ENCODE measurements around the gene IAH1. TPM values are rescaled to one million over a fixed set of nuclear protein-coding genes. Genes with fewer than 3 reads are reported as not detected.

The IAH1 gene
- total and polyA plus RNA-seq, 10 of the 15 experiments (the other 5 are each of a cell fraction or from before 2014, with no cell fraction given): 57.4 to 125 (median 75.8) TPM

DNA sequence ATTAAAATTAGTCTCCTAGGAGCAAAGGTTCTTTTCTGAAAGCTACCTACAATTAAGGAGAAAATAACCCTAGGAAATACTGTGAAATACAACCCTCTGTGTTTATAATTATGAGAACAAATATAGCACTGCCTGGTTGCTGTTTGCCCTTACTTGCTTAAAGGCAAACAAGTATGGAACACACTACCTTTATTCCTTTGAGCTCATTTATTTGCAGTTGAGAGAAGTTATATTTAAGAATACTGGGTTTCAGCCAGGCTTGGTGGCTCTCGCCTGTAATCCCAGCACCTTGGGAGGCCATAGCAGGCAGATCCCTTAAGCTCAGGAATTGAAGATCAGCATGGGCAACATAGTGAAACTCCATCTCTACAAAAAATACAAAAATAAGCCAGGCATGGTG, 23.1 kb upstream of the IAH1 start (continued):
- TF ChIP-seq RELB (IDR thresholded peaks at IDR 0.05; ENCODE audit: low read depth) (no peak), CUX1 (IDR thresholded peaks at IDR 0.05; ENCODE audit: insufficient replicate concordance, low read depth, low read length) (no peak), SRF (IDR thresholded peaks at IDR 0.05; ENCODE audit: low read depth in 2 of 2, low read length in 2 of 2) (no peak), ZNF24 (IDR thresholded peaks at IDR 0.05) (no peak), TAF1 (IDR thresholded peaks at IDR 0.05; ENCODE audit: borderline replicate concordance, low read depth, low read length) (no peak)
- TF ChIP-seq, protein P1, sequence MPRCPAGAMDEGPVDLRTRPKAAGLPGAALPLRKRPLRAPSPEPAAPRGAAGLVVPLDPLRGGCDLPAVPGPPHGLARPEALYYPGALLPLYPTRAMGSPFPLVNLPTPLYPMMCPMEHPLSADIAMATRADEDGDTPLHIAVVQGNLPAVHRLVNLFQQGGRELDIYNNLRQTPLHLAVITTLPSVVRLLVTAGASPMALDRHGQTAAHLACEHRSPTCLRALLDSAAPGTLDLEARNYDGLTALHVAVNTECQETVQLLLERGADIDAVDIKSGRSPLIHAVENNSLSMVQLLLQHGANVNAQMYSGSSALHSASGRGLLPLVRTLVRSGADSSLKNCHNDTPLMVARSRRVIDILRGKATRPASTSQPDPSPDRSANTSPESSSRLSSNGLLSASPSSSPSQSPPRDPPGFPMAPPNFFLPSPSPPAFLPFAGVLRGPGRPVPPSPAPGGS (IDR thresholded peaks at IDR 0.05; ENCODE audit: borderline replicate concordance, insufficient read depth, low read depth, low read length, poor library complexity, severe bottlenecking): no peak
- TF ChIP-seq, protein P2, sequence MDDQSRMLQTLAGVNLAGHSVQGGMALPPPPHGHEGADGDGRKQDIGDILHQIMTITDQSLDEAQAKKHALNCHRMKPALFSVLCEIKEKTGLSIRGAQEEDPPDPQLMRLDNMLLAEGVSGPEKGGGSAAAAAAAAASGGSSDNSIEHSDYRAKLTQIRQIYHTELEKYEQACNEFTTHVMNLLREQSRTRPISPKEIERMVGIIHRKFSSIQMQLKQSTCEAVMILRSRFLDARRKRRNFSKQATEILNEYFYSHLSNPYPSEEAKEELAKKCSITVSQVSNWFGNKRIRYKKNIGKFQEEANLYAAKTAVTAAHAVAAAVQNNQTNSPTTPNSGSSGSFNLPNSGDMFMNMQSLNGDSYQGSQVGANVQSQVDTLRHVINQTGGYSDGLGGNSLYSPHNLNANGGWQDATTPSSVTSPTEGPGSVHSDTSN (IDR thresholded peaks at IDR 0.05; ENCODE audit: insufficient replicate concordance, low read depth, low read length): no peak

All from GM12878 (cell line).